WTC11 (cell line): ENCODE data around the gene RAD51D. TPM values are rescaled to one million over a fixed set of nuclear protein-coding genes. Genes with fewer than 3 reads are reported as not detected.

ENCODE experiments used
- ATAC-seq: fragments of 200-7000 bp; cut with Tn5 transposase; 2 replicates; pipeline ENCODE4 v1.10.0; 2021; ENCODE audit warnings: mild to moderate bottlenecking, moderate library complexity
- CTCF ChIA-PET: fragments of 300-600 bp; sonication (Branson Sonifier 250); formaldehyde crosslinking; loops from one replicate; lab custom pipeline; 2021; ENCODE audit warnings: antibody characterized with exemption; lab: Charles Lee
- POLR2A ChIA-PET: fragments of 350-600 bp; sonication (Branson Sonifier 250); formaldehyde crosslinking; loops from one replicate; lab custom pipeline; 2021; ENCODE audit warnings: antibody characterized with exemption; lab: Charles Lee
- DNase-seq: peaks from one replicate; pipeline ENCODE4 v3.0.0; 2021; ENCODE audit warnings: low spot score
- H3K27ac Mint-ChIP-seq: 2 replicates; pipeline ENCODE4 v1.8.0; 2021; ENCODE audit warnings: mixed read lengths
- H3K27me3 Mint-ChIP-seq: 2 replicates; pipeline ENCODE4 v1.8.0; 2021; ENCODE audit warnings: low read depth, mild to moderate bottlenecking, moderate library complexity, mixed read lengths
- H3K36me3 Mint-ChIP-seq: 2 replicates; pipeline ENCODE4 v1.8.0; 2021; ENCODE audit warnings: mixed read lengths
- H3K4me1 Mint-ChIP-seq: 2 replicates; pipeline ENCODE4 v1.8.0; 2022; ENCODE audit warnings: mixed read lengths
- H3K4me3 Mint-ChIP-seq: 2 replicates; pipeline ENCODE4 v1.8.0; 2021; ENCODE audit warnings: mild to moderate bottlenecking, moderate library complexity, mixed read lengths
- H3K9me3 Mint-ChIP-seq: 2 replicates; pipeline ENCODE4 v1.8.0; 2021; ENCODE audit warnings: mixed read lengths
- ATF1 ChIP-seq: sonication (generic); formaldehyde crosslinking; IDR thresholded peaks from 2 replicates; pipeline ENCODE4 v1.8.1; 2023; ENCODE audit warnings: mild to moderate bottlenecking, moderate library complexity, missing genetic modification reagents
- ELF4 ChIP-seq: sonication (generic); formaldehyde crosslinking; IDR thresholded peaks from 2 replicates; pipeline ENCODE4 v1.8.1; 2022; ENCODE audit warnings: low read depth, mild to moderate bottlenecking, moderate library complexity, missing genetic modification reagents
- ETV6 ChIP-seq: sonication (generic); formaldehyde crosslinking; IDR thresholded peaks from 2 replicates; pipeline ENCODE4 v1.8.1; 2022; ENCODE audit warnings: mild to moderate bottlenecking, missing genetic modification reagents
- GABPB1 ChIP-seq: sonication (generic); formaldehyde crosslinking; IDR thresholded peaks from 2 replicates; pipeline ENCODE4 v1.8.1; 2023; ENCODE audit warnings: mild to moderate bottlenecking, missing genetic modification reagents
- JUN ChIP-seq: sonication (generic); formaldehyde crosslinking; IDR thresholded peaks from 2 replicates; pipeline ENCODE4 v1.8.0; 2023; ENCODE audit warnings: mild to moderate bottlenecking, missing genetic modification reagents
- KAT7 ChIP-seq: sonication (generic); formaldehyde crosslinking; IDR thresholded peaks from 2 replicates; pipeline ENCODE4 v1.8.1; 2023; ENCODE audit warnings: missing genetic modification reagents, mild to moderate bottlenecking, borderline replicate concordance
- MYBL2 ChIP-seq: sonication (generic); formaldehyde crosslinking; IDR thresholded peaks from 2 replicates; pipeline ENCODE4 v1.8.1; 2023; ENCODE audit warnings: mild to moderate bottlenecking, moderate library complexity, missing genetic modification reagents
- PRRX2 ChIP-seq: fragments of 250-450 bp; sonication (Bioruptor Pico); IDR thresholded peaks from 2 replicates; pipeline ENCODE4 v1.8.0; 2021; ENCODE audit warnings: mild to moderate bottlenecking
- total RNA-seq: library from RNA; stranded (reverse); gene quantifications from 3 replicates; pipeline ENCODE4 v1.2.3, GENCODE V29; 2021
- TF ChIP-seq, protein P1 (sequence below): sonication (generic); formaldehyde crosslinking; IDR thresholded peaks from 2 replicates; pipeline ENCODE4 v1.8.1; 2023; ENCODE audit warnings: mild to moderate bottlenecking, missing genetic modification reagents, moderate library complexity
- TF ChIP-seq, protein P2 (sequence below): sonication (generic); formaldehyde crosslinking; IDR thresholded peaks from 2 replicates; pipeline ENCODE4 v1.8.0; 2022; ENCODE audit warnings: mild to moderate bottlenecking, missing genetic modification reagents
- TF ChIP-seq, protein P3 (sequence below): sonication (generic); formaldehyde crosslinking; IDR thresholded peaks from 2 replicates; pipeline ENCODE4 v1.8.1; 2022; ENCODE audit warnings: missing genetic modification reagents, borderline replicate concordance
- TF ChIP-seq, protein P4 (sequence below): fragments of 250-450 bp; sonication (Bioruptor Pico); IDR thresholded peaks from 2 replicates; pipeline ENCODE4 v1.9.0; 2021; ENCODE audit warnings: moderate library complexity, mild to moderate bottlenecking, inconsistent platforms, borderline replicate concordance
- TF ChIP-seq, protein P5 (sequence below): sonication (generic); formaldehyde crosslinking; IDR thresholded peaks from 2 replicates; pipeline ENCODE4 v1.8.1; 2022; ENCODE audit warnings: mild to moderate bottlenecking, missing genetic modification reagents, moderate library complexity, borderline replicate concordance
- TF ChIP-seq, protein P6 (sequence below): fragments of 250-450 bp; sonication (Bioruptor Pico); IDR thresholded peaks from 2 replicates; pipeline ENCODE4 v1.8.0; 2021; ENCODE audit warnings: mild to moderate bottlenecking
- TF ChIP-seq, protein P7 (sequence below): fragments of 200-600 bp; IDR thresholded peaks from 2 replicates; pipeline ENCODE4 v1.8.0; 2022; ENCODE audit warnings: antibody characterized with exemption
- TF ChIP-seq, protein P8 (sequence below): sonication (generic); formaldehyde crosslinking; IDR thresholded peaks from 2 replicates; pipeline ENCODE4 v1.8.0; 2022; ENCODE audit warnings: missing genetic modification reagents
- TF ChIP-seq, protein P9 (sequence below): fragments of 250-450 bp; sonication (Bioruptor Pico); conservative IDR thresholded peaks from 2 replicates; pipeline ENCODE4 v1.9.0; 2021; ENCODE audit warnings: mild to moderate bottlenecking
- TF ChIP-seq, protein P10 (sequence below): sonication (generic); formaldehyde crosslinking; IDR thresholded peaks from 2 replicates; pipeline ENCODE4 v1.8.1; 2022; ENCODE audit warnings: low read depth, mild to moderate bottlenecking, moderate library complexity, missing genetic modification reagents, borderline replicate concordance

Gene RAD51D
- total RNA-seq, 1 experiment from 2014 or later = 15.0 TPM

DNA sequence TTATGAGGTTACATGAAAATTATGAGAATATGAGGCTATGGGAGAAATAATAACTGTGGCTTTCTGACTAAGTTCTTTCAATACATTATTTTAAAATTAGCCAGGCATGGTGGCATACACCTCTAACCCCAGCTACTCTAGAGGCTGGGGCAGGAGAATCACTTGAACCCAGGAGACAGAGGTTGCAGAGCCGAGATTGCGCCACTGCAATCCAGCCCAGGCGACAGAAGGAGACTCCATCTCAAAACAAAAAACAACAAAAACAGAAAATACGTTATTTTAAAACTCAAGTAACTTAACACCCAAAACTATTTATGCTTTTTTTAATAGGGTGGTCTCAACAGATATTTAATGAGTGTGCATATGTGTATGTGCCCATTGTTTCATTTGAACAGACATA lies 53.8 kb downstream of the RAD51D start (continued):
- TF ChIP-seq, protein P1, sequence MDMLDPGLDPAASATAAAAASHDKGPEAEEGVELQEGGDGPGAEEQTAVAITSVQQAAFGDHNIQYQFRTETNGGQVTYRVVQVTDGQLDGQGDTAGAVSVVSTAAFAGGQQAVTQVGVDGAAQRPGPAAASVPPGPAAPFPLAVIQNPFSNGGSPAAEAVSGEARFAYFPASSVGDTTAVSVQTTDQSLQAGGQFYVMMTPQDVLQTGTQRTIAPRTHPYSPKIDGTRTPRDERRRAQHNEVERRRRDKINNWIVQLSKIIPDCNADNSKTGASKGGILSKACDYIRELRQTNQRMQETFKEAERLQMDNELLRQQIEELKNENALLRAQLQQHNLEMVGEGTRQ = no peak
- TF ChIP-seq, protein P2, sequence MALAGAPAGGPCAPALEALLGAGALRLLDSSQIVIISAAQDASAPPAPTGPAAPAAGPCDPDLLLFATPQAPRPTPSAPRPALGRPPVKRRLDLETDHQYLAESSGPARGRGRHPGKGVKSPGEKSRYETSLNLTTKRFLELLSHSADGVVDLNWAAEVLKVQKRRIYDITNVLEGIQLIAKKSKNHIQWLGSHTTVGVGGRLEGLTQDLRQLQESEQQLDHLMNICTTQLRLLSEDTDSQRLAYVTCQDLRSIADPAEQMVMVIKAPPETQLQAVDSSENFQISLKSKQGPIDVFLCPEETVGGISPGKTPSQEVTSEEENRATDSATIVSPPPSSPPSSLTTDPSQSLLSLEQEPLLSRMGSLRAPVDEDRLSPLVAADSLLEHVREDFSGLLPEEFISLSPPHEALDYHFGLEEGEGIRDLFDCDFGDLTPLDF (CRISPR knock-in tag) = no peak

DNA sequence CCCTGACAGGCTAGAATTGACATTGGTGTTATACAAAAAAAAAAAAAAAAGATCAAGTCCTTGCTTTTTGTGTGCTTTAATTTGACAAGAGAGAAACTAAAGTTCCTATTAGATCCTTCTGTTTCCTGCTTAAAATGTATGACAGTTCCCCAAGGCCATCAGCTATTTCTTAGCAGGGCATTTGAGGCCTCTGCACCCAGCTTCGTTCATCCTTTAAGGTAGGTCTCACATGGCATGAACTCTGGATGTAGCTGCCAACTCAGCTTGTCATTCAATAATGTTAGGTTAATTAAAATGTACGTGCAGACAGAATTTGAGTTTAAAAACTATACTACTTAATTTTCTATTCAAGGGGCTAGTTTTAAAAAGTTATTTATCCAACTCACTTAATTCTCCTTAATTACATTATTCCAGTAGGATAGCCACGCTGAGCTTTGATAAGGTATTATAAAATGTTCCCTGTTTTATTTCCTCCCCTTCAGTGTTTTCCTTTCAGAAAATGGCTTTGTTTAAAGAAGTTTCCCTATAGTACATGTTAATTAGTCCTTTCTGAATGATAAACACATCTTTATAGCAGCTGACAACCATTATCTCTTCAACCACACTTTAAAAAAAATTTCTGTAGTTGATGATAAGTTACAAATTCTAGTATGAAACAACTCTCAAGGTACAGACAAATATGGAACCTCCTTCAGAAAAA lies 55.0 kb downstream of the RAD51D start:
- H3K4me3 Mint-ChIP-seq = peak overlapping the region; percentile 50; the same call in 1 of the 2 replicates
- ATAC-seq (no peak), DNase-seq (no peak)
- peaks cover 45% of the 10 kb centered on the region for H3K4me1 Mint-ChIP-seq
- peak overlapping the region; percentile 99 for H3K27ac Mint-ChIP-seq
- H3K9me3 Mint-ChIP-seq = no peaks in the 10 kb centered on the region
- TF ChIP-seq JUN = no peak
- TF ChIP-seq, protein P3, sequence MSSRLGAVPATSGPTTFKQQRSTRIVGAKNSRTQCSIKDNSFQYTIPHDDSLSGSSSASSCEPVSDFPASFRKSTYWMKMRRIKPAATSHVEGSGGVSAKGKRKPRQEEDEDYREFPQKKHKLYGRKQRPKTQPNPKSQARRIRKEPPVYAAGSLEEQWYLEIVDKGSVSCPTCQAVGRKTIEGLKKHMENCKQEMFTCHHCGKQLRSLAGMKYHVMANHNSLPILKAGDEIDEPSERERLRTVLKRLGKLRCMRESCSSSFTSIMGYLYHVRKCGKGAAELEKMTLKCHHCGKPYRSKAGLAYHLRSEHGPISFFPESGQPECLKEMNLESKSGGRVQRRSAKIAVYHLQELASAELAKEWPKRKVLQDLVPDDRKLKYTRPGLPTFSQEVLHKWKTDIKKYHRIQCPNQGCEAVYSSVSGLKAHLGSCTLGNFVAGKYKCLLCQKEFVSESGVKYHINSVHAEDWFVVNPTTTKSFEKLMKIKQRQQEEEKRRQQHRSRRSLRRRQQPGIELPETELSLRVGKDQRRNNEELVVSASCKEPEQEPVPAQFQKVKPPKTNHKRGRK = no peak
- TF ChIP-seq MYBL2 = no peak
- TF ChIP-seq, protein P4, sequence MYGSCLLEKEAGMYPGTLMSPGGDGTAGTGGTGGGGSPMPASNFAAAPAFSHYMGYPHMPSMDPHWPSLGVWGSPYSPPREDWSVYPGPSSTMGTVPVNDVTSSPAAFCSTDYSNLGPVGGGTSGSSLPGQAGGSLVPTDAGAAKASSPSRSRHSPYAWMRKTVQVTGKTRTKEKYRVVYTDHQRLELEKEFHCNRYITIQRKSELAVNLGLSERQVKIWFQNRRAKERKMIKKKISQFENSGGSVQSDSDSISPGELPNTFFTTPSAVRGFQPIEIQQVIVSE = no peak
- TF ChIP-seq ATF1 (CRISPR knock-in tag) = no peak
- TF ChIP-seq, protein P5, sequence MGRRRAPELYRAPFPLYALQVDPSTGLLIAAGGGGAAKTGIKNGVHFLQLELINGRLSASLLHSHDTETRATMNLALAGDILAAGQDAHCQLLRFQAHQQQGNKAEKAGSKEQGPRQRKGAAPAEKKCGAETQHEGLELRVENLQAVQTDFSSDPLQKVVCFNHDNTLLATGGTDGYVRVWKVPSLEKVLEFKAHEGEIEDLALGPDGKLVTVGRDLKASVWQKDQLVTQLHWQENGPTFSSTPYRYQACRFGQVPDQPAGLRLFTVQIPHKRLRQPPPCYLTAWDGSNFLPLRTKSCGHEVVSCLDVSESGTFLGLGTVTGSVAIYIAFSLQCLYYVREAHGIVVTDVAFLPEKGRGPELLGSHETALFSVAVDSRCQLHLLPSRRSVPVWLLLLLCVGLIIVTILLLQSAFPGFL (CRISPR knock-in tag) = no peak
- TF ChIP-seq, protein P6, sequence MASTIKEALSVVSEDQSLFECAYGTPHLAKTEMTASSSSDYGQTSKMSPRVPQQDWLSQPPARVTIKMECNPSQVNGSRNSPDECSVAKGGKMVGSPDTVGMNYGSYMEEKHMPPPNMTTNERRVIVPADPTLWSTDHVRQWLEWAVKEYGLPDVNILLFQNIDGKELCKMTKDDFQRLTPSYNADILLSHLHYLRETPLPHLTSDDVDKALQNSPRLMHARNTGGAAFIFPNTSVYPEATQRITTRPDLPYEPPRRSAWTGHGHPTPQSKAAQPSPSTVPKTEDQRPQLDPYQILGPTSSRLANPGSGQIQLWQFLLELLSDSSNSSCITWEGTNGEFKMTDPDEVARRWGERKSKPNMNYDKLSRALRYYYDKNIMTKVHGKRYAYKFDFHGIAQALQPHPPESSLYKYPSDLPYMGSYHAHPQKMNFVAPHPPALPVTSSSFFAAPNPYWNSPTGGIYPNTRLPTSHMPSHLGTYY = no peak
- no peak for TF ChIP-seq ETV6 (CRISPR knock-in tag)
- TF ChIP-seq, protein P7, sequence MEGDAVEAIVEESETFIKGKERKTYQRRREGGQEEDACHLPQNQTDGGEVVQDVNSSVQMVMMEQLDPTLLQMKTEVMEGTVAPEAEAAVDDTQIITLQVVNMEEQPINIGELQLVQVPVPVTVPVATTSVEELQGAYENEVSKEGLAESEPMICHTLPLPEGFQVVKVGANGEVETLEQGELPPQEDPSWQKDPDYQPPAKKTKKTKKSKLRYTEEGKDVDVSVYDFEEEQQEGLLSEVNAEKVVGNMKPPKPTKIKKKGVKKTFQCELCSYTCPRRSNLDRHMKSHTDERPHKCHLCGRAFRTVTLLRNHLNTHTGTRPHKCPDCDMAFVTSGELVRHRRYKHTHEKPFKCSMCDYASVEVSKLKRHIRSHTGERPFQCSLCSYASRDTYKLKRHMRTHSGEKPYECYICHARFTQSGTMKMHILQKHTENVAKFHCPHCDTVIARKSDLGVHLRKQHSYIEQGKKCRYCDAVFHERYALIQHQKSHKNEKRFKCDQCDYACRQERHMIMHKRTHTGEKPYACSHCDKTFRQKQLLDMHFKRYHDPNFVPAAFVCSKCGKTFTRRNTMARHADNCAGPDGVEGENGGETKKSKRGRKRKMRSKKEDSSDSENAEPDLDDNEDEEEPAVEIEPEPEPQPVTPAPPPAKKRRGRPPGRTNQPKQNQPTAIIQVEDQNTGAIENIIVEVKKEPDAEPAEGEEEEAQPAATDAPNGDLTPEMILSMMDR = no peak
- no peak for TF ChIP-seq PRRX2 (CRISPR knock-in tag)
- TF ChIP-seq, protein P8, sequence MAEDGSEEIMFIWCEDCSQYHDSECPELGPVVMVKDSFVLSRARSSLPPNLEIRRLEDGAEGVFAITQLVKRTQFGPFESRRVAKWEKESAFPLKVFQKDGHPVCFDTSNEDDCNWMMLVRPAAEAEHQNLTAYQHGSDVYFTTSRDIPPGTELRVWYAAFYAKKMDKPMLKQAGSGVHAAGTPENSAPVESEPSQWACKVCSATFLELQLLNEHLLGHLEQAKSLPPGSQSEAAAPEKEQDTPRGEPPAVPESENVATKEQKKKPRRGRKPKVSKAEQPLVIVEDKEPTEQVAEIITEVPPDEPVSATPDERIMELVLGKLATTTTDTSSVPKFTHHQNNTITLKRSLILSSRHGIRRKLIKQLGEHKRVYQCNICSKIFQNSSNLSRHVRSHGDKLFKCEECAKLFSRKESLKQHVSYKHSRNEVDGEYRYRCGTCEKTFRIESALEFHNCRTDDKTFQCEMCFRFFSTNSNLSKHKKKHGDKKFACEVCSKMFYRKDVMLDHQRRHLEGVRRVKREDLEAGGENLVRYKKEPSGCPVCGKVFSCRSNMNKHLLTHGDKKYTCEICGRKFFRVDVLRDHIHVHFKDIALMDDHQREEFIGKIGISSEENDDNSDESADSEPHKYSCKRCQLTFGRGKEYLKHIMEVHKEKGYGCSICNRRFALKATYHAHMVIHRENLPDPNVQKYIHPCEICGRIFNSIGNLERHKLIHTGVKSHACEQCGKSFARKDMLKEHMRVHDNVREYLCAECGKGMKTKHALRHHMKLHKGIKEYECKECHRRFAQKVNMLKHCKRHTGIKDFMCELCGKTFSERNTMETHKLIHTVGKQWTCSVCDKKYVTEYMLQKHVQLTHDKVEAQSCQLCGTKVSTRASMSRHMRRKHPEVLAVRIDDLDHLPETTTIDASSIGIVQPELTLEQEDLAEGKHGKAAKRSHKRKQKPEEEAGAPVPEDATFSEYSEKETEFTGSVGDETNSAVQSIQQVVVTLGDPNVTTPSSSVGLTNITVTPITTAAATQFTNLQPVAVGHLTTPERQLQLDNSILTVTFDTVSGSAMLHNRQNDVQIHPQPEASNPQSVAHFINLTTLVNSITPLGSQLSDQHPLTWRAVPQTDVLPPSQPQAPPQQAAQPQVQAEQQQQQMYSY (CRISPR knock-in tag) = no peak
- TF ChIP-seq, protein P9, sequence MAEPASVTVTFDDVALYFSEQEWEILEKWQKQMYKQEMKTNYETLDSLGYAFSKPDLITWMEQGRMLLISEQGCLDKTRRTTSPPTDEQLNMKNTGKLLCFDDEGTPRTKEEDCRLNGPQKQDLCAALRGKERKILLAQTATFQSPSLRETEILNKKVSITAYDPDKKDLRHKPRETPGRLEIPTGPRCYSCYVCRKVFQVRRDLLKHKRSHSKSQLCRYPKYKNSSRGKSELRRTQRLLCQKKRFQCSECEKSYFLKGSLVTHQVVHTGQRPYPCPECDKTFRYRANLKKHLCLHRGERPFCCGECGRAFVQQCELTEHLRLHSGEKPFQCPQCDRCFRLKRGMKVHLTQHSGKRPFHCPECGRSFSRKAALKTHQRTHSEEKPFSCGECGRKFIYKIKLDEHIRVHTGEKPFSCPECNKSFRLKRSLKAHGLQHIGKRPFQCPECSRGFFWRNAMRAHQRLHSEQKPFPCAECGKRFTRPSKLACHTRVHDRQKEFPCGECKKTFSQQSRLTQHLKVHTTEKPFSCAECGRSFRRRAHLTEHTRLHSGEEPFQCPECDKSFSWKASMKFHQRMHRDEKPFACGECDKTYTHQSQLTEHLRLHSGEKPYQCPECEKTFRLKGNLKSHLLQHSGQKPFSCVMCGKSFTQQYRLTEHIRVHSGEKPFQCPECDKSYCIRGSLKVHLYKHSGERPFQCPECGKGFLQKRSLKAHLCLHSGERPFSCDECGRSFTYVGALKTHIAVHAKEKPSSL (CRISPR knock-in tag) = no peak
- no peak for TF ChIP-seq ELF4 (CRISPR knock-in tag)
- TF ChIP-seq KAT7 = no peak
- TF ChIP-seq, protein P10, sequence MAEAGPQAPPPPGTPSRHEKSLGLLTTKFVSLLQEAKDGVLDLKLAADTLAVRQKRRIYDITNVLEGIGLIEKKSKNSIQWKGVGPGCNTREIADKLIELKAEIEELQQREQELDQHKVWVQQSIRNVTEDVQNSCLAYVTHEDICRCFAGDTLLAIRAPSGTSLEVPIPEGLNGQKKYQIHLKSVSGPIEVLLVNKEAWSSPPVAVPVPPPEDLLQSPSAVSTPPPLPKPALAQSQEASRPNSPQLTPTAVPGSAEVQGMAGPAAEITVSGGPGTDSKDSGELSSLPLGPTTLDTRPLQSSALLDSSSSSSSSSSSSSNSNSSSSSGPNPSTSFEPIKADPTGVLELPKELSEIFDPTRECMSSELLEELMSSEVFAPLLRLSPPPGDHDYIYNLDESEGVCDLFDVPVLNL = no peak
- no peak for TF ChIP-seq GABPB1 (CRISPR knock-in tag)
- ChIA-PET CTCF (interaction anchor here (1.0 to 1.9 kb wide), 5 partner anchors 16 to 54 kb away, joined by 4 to 9 read pairs (median 5); partner anchors contain the start of gene RAD51D), POLR2A (interaction anchor here (0.6 kb wide), 1 partner anchor 17 kb away, joined by 5 read pairs; no protein-coding TSS in a partner anchor)
- no peaks in the 10 kb centered on the region for H3K36me3 Mint-ChIP-seq
- no peaks in the 10 kb centered on the region for H3K27me3 Mint-ChIP-seq
